ENCODE results near the gene DEF6. TPM values are rescaled to one million over a fixed set of nuclear protein-coding genes. Genes with fewer than 3 reads are reported as not detected.
A peak's percentile ranks its signal among the peaks of the same experiment; 100 is the strongest.
"Not testable (repeated sequence)": the region's sequence is repeated elsewhere in the genome, so short reads cannot be mapped to it uniquely, and the experiment has no call there.

Gene DEF6
- total and polyA plus RNA-seq, 7 donors, result 0.43 to 1.6 (median 0.69) TPM

GRCh38 chr6:35330541-35331119, 33.0 kb downstream of the DEF6 start:
- ATAC-seq, result no peak
- H3K27me3 ChIP-seq (ENCODE audit: insufficient read depth in 3 of 3, low read length in 2 of 3), result no peaks in the 10 kb centered on the region
- H3K36me3 ChIP-seq (ENCODE audit: insufficient read depth in 1 of 2, low read depth in 1 of 2), result no peaks in the 10 kb centered on the region
- intact Hi-C loops (cut with DNase I), result no loop called here
- no peaks in the 10 kb centered on the region for H3K9me3 ChIP-seq
- H3K4me3 ChIP-seq, result no peak overlapping the region
- no peaks in the 10 kb centered on the region for H3K4me1 ChIP-seq
- TF ChIP-seq CTCF (IDR thresholded peaks at IDR 0.05), result no peak
- H3K27ac ChIP-seq, result no peak overlapping the region
- WGBS, 3 donors, result 95 to 97% (median 96%) methylated on average over 9 of the region's 9 CpGs
- DNase-seq, result no peak

GRCh38 chr6:35332074-35332887, 34.7 kb downstream of the DEF6 start:
- DNase-seq (peak in 1 of 2 donors; percentile 52), ATAC-seq (peak in 3 of 4 donors; percentile 27 to 68 (median 54))
- intact Hi-C loops (cut with DNase I); H3K27me3 ChIP-seq (ENCODE audit: insufficient read depth in 3 of 3, low read length in 2 of 3); H3K4me1 ChIP-seq; H3K36me3 ChIP-seq (ENCODE audit: insufficient read depth in 1 of 2, low read depth in 1 of 2); H3K27ac ChIP-seq; H3K4me3 ChIP-seq; H3K9me3 ChIP-seq: not testable (repeated sequence)
- WGBS, 3 donors, result 69 to 84% (median 76%) methylated on average over 9 of the region's 9 CpGs
- TF ChIP-seq CTCF (IDR thresholded peaks at IDR 0.05), result peak; percentile 10

DNA sequence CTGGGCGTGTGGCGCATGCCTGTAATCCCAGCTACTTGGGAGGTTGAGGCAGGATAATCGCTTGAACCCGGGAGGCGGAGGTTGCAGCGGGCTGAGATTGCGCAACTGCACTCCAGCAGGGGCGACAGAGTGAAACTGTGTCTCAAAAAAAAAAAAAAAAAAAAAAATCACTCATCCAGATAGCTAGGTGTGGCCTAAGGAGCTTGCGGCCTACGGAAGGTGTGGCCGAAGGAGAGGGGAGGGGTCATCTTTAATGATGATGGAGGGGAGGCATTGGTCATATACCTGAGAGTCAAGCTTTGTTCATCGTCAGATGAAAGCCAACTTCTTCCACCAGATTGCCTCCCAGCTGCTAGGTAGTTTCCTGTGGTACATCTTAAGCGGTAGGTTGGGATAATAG, 43.9 kb downstream of the DEF6 start:
- Histone ChIP-seq H3K27ac (peak overlapping the region; percentile 99), H3K4me1 (peaks cover 35% of the 10 kb centered on the region), H3K4me3 (peak overlapping the region; percentile 18), H3K36me3 (ENCODE audit: insufficient read depth in 1 of 2, low read depth in 1 of 2) (peaks cover 7 to 8% of the 10 kb centered on the region in 2 donors), H3K27me3 (ENCODE audit: insufficient read depth in 3 of 3, low read length in 2 of 3) (no peaks in the 10 kb centered on the region), H3K9me3 (no peaks in the 10 kb centered on the region)
- intact Hi-C loops (cut with DNase I), result loop anchor here in 1 of 2 donors (5.0 kb wide), 1 partner anchor 126 kb away; the partner anchor contains the start of gene RPL10A
- TF ChIP-seq CTCF (IDR thresholded peaks at IDR 0.05), result no peak
- DNase-seq, result no peak
- ATAC-seq, result no peak
- WGBS, 3 donors, result 85 to 91% (median 89%) methylated on average over 13 of the region's 13 CpGs

GRCh38 chr6:35342258-35343091, 44.9 kb downstream of the DEF6 start, which contains the start of gene PPARD:
Gene PPARD (plus strand): TSS chr6:35342558. CDS start chr6:35411088, 68,530 bp downstream.
- H3K4me3 ChIP-seq, result peak within 1 kb of the TSS; percentile 99
- H3K9me3 ChIP-seq, result no peaks in the 10 kb centered on the region
- intact Hi-C loops (cut with DNase I), result loop anchor here (1.0 to 5.0 kb wide), 6 partner anchors 28 to 125 kb away; partner anchors contain the start of gene RPL10A (in 1 of the 2)
- DNase-seq, result peak; percentile 99
- H3K27ac ChIP-seq, result peak within 1 kb of the TSS; percentile 99
- TF ChIP-seq CTCF (IDR thresholded peaks at IDR 0.05), result peak; percentile 99
- H3K27me3 ChIP-seq (ENCODE audit: insufficient read depth in 3 of 3, low read length in 2 of 3), result no peaks in the 10 kb centered on the region
- WGBS, 3 donors, result 0 to 1% (median 1%) methylated on average over 46 to 77 of the region's 77 CpGs
- ATAC-seq, result peak; percentile 94 to 98 (median 96)
- H3K36me3 ChIP-seq (ENCODE audit: insufficient read depth in 1 of 2, low read depth in 1 of 2), result peaks cover 14 to 15% of the 10 kb centered on the region in 2 donors
- H3K4me1 ChIP-seq, result peaks cover 44% of the 10 kb centered on the region

All from psoas muscle (tissue), 8 donors.